Endometrium (tissue), 2 donors: ENCODE results near the gene LAMB1.

Experiments
- FAIRE-seq: peaks from 2 replicates; lab custom pipeline; 2012; peaks lifted over from hg19 to GRCh38; lab: Jason Lieb, UNC
- donor health status: control.
- donor health status: control.

The LAMB1 gene

DNA sequence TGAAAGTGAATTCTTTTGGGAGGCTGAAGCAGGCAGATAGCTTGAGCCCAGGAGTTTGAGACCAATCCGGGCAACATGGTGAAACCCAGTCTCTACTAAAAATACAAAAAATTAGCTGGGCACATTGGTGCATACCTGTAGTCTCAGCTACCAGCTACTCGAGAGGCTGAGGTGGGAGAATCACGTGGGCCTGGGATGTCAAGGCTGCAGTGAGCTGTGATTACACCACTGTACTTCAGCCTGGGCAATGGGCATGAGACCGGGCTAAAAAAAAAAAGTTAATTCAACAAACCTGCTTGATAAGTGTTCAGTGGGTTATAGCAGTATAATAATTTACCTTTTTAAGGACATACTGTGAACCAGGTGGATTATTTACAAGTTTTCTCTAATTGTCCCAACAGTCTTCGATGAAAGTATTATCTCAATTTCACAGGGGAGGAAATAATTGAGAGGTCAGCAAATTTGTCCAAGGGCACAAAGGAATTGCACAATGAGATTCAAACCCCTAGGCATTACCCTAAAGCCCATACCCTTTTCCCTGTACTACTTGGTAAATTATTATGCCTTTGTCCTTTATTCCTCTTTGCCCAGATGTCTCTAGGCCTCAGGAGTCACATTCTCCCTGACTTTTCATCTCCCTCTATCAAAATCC is 125.1 kb downstream of the LAMB1 start:
- no peak for FAIRE-seq

DNA sequence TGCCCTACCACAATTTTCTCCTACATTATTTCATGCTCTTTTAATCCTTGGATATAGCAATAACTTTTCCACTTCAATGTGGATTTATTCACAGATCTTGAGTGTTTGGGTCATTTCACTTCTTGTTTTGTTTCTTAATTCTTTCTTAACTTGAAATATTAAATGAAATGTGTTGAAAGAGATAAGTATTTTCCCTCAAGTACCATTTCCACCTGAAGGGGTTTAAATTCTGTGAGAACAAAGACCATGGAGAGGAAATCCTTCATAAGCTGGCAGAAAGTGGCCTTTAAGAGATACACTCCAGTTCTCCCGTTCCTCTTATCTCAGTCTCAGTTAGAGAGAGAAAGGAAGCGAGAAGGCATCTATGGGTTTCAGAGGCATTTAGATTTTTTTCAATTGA is 126.0 kb downstream of the LAMB1 start:
- no peak for FAIRE-seq

DNA sequence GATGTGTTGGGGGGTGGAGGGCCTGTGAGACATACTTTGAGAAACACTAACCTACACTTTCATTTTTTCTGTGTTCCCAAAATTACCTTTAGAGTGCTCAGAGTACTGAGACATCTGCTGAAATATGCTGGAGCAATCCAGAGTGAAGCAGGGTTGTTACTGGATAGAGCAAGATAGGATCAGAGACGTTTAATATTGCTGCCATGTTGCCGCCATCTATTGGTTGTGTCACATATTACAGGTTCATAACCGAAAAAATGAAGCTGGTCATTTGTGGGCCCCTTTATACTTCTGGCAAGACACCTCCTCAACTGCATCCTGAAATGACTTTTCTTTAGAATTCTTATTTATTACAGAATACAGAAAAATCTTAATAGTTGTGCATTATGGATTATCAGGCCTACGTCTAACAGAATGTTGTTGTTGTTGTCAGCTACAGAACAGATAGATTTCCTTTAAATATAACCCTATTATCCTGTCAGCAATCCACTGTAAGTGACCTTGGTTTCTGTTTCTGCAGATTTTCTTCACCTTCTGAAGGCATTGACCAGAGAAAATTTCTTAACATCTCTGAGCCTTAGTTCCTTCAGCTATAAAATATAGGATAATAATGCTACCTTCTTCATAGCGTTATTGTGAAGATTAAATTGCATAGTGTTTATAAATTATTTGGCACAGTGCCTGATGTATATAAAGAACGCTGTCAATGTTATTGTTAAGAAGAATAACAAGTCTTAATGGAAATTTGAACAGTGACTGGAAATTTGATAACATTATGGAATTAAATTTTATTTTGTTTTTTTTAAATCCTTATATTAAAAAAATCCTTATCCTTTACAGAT is 128.1 kb downstream of the LAMB1 start:
- FAIRE-seq, result peak; percentile 63

DNA sequence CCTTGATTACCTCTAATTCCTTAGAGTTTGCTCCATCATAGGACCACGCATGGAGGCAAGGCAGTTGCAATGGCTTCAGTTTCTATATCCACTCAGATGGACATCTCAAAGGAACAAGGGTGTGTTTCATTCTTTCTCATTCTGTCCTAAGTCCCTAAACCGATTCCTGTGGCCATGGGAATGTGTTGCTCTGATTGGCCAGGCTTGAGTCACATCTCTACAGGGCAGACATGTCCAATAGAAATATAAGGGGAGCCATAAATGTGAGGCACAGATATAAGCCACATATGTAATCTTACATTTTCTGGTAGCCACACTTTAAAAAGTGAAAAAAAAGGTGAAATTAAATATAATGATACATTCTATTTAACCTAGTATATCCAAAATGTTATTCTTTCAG is 128.8 kb downstream of the LAMB1 start:
- no peak for FAIRE-seq
